Uterus (tissue), 4 donors: ENCODE results near the gene ACBD6. TPM values are rescaled to one million over a fixed set of nuclear protein-coding genes. Genes with fewer than 3 reads are reported as not detected.

Experiments used
- DNase-seq, 2 donors: peaks; one replicate each; pipeline ENCODE4 v3.0.0-alpha.2; 2019 to 2020
- H3K27ac ChIP-seq, 2 donors: fragments of 200-600 bp; sonication (generic); 1 replicate in 1 of 2; 2 replicates in 1 of 2; pipeline ENCODE4 v1.5.1; 2016 to 2018
- H3K27me3 ChIP-seq, 2 donors: fragments of 200-600 bp; sonication (generic); one replicate each; pipeline ENCODE4 v1.5.1; 2018 to 2019; ENCODE audit warnings: control low read depth in 1 of 2
- H3K36me3 ChIP-seq, 2 donors: fragments of 200-600 bp; sonication (generic); one replicate each; pipeline ENCODE4 v1.5.1; 2019; ENCODE audit warnings: control low read depth in 1 of 2
- H3K4me1 ChIP-seq, 2 donors: fragments of 200-600 bp; sonication (generic); one replicate each; pipeline ENCODE4 v1.5.1; 2018 to 2019; ENCODE audit warnings: control low read depth in 1 of 2
- H3K4me3 ChIP-seq, 2 donors: fragments of 200-600 bp; sonication (generic); 1 replicate in 1 of 2; 2 replicates in 1 of 2; pipeline ENCODE4 v1.5.1; 2018 to 2019; ENCODE audit warnings: mild to moderate bottlenecking in 1 of 2
- H3K9me3 ChIP-seq, 2 donors: fragments of 200-600 bp; sonication (generic); one replicate each; pipeline ENCODE4 v1.5.1; 2019; ENCODE audit warnings: control low read depth in 1 of 2
- CTCF ChIP-seq, 4 experiments: fragments of 200-600 bp in 2 of 4; fragments of 450-650 bp in 2 of 4; sonication (generic) in 2 of 4; IDR thresholded peaks; one replicate each; pipeline ENCODE4 v1.5.1; 2016 to 2019; ENCODE audit warnings: antibody characterized with exemption in 4 of 4, mild to moderate bottlenecking in 2 of 4, moderate library complexity in 1 of 4
- POLR2A ChIP-seq, 2 donors: fragments of 450-650 bp; IDR thresholded peaks; one replicate each; pipeline ENCODE4 v1.6.1; 2016; ENCODE audit warnings: antibody characterized with exemption in 2 of 2, mild to moderate bottlenecking in 1 of 2, moderate library complexity in 1 of 2
- intact Hi-C: fragments of 100-400 bp; cut with DNase I; formaldehyde crosslinking; loops from one replicate; pipeline ENCODE4 v1.15.1; 2023; ENCODE audit warnings: low total_unique reads
- total RNA-seq, 4 donors: library from RNA; depleted of rRNA in 3 of 4; stranded (reverse); fragments of >200 nt in 3 of 4; gene quantifications; one replicate each; pipeline versions ENCODE4 v1.1.0 to v1.2.4, GENCODE V29; 2014 to 2023
- donor health status: DM: yes; HTN: yes; CAD: no.

ACBD6 gene
- total RNA-seq, 4 donors from 2014 or later, result 22.1 to 54.7 (median 39.6) TPM

GRCh38 chr1:180515857-180516388, 13.5 kb upstream of the ACBD6 start:
- H3K27me3 ChIP-seq, result no peaks in the 10 kb centered on the region
- DNase-seq, result peak; percentile 62 to 70
- TF ChIP-seq POLR2A (IDR thresholded peaks at IDR 0.05) (no peak), CTCF (IDR thresholded peaks at IDR 0.05) (peak; percentile 81 to 88 (median 85))
- intact Hi-C loops, result no loop called here
- H3K4me1 ChIP-seq, result no peaks in the 10 kb centered on the region
- H3K4me3 ChIP-seq, result no peak overlapping the region
- no peak overlapping the region for H3K27ac ChIP-seq
- no peaks in the 10 kb centered on the region for H3K36me3 ChIP-seq
- H3K9me3 ChIP-seq, result no peaks in the 10 kb centered on the region

DNA sequence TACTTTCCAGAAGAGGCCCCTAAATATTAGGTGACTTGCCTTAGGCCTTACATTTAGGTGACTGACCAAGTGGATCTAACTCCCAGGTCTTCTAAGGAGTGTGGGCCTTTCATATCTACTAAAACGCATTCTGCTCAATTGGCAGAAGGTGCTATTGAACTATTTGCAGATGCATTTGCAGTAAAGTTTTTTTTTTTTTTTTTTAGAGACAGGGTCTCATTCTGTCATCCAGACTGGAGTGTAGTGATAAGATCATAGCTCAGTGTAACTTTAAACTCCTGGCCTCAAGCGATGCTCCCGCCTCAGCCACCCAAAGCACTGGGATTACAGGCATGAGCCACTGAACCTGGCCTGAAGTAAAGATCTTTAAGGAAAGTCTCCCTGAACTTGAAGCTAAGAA, 13.0 kb upstream of the ACBD6 start:
- Histone ChIP-seq H3K36me3 (no peaks in the 10 kb centered on the region), H3K4me1 (no peaks in the 10 kb centered on the region), H3K9me3 (no peaks in the 10 kb centered on the region), H3K4me3 (no peak overlapping the region), H3K27ac (no peak overlapping the region), H3K27me3 (no peaks in the 10 kb centered on the region)
- TF ChIP-seq POLR2A (IDR thresholded peaks at IDR 0.05), result no peak
- TF ChIP-seq CTCF (IDR thresholded peaks at IDR 0.05), result no peak
- intact Hi-C loops, result no loop called here
- no peak for DNase-seq

GRCh38 chr1:180513531-180513930, 11.2 kb upstream of the ACBD6 start:
- H3K36me3 ChIP-seq, result no peaks in the 10 kb centered on the region
- no peak overlapping the region for H3K4me3 ChIP-seq
- intact Hi-C loops, result no loop called here
- no peaks in the 10 kb centered on the region for H3K27me3 ChIP-seq
- no peak for TF ChIP-seq CTCF (IDR thresholded peaks at IDR 0.05)
- no peak for TF ChIP-seq POLR2A (IDR thresholded peaks at IDR 0.05)
- no peaks in the 10 kb centered on the region for H3K9me3 ChIP-seq
- no peak for DNase-seq
- H3K4me1 ChIP-seq, result no peaks in the 10 kb centered on the region
- H3K27ac ChIP-seq, result no peak overlapping the region

- Histone ChIP-seq H3K9me3 (no peaks in the 10 kb centered on the region), H3K4me3 (no peak overlapping the region), H3K36me3 (no peaks in the 10 kb centered on the region), H3K4me1 (no peaks in the 10 kb centered on the region), H3K27me3 (no peaks in the 10 kb centered on the region), H3K27ac (no peak overlapping the region)
- no peak for DNase-seq
- intact Hi-C loops, result no loop called here
- TF ChIP-seq POLR2A (IDR thresholded peaks at IDR 0.05) (no peak), CTCF (IDR thresholded peaks at IDR 0.05) (no peak)
Measured at GRCh38 chr1:180510882-180511281, 8.5 kb upstream of the ACBD6 start.

DNA sequence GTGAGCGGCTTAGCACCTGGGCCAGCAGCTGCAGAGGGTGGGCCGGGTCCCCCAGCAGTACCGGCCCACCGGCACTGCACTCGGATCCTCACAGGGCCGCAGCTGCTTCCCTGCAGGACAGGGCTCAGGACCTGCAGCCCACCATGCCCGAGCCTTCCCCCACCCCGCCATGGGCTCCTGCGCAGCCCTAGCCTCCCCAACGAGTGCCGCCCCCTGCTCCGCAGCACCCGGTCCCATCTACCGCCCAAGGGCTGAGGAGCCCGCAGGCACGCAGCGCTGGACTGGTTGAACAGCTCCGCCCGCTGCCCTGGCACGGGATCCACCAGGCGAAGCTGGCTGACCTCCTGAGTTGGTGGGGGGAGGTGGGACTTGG, 6.3 kb upstream of the ACBD6 start:
- H3K9me3 ChIP-seq, result no peaks in the 10 kb centered on the region
- intact Hi-C loops, result no loop called here
- H3K4me1 ChIP-seq, result peaks cover 0 to under 1% of the 10 kb centered on the region in 2 donors

More for the DNA sequence above, 6.3 kb upstream of the ACBD6 start:
- DNase-seq, result no peak
- no peaks in the 10 kb centered on the region for H3K36me3 ChIP-seq
- no peak overlapping the region for H3K27ac ChIP-seq
- no peaks in the 10 kb centered on the region for H3K27me3 ChIP-seq
- H3K4me3 ChIP-seq, result no peak overlapping the region
- TF ChIP-seq POLR2A (IDR thresholded peaks at IDR 0.05), result no peak
- no peak for TF ChIP-seq CTCF (IDR thresholded peaks at IDR 0.05)
